AG08396 (cell line): Measurements from ENCODE around the gene DPP4.
"Not testable (repeated sequence)": the region's sequence is repeated elsewhere in the genome, so short reads cannot be mapped to it uniquely, and the experiment has no call there.

Experiments used
- DNase-seq: peaks from one replicate; pipeline ENCODE4 v3.0.0; 2012; ENCODE audit warnings: low spot score, mixed read lengths

Gene DPP4

GRCh38 chr2:161990741-161991140 is 83.3 kb downstream of the DPP4 start:
- peak; percentile 58 for DNase-seq

GRCh38 chr2:161990036-161990435 is 84.0 kb downstream of the DPP4 start:
- DNase-seq = no peak

- DNase-seq = no peak
Observed at GRCh38 chr2:161988589-161988988, 85.4 kb downstream of the DPP4 start.

- no peak for DNase-seq
Observed at GRCh38 chr2:161987311-161987710, 86.7 kb downstream of the DPP4 start.

- DNase-seq = no peak
Observed at GRCh38 chr2:161983866-161984265, 90.1 kb downstream of the DPP4 start.

- DNase-seq = no peak
Observed at GRCh38 chr2:161983331-161983651, 90.7 kb downstream of the DPP4 start.

- DNase-seq = no peak
Observed at GRCh38 chr2:161982548-161983330, 91.3 kb downstream of the DPP4 start.

GRCh38 chr2:161981679-161982250 is 92.2 kb downstream of the DPP4 start:
- no peak for DNase-seq

- DNase-seq = no peak
Observed at GRCh38 chr2:161980976-161981375, 93.0 kb downstream of the DPP4 start.

- no peak for DNase-seq
Observed at GRCh38 chr2:161979490-161979889, 94.5 kb downstream of the DPP4 start.

- DNase-seq = not testable (repeated sequence)
Observed at GRCh38 chr2:161977926-161978325, 96.1 kb downstream of the DPP4 start.

GRCh38 chr2:161976917-161977316 is 97.1 kb downstream of the DPP4 start:
- no peak for DNase-seq

GRCh38 chr2:161976295-161976694 is 97.7 kb downstream of the DPP4 start:
- no peak for DNase-seq

- DNase-seq = no peak
Observed at GRCh38 chr2:161975813-161976160, 98.2 kb downstream of the DPP4 start.

GRCh38 chr2:161975062-161975812 is 98.8 kb downstream of the DPP4 start:
- DNase-seq = no peak

GRCh38 chr2:161974461-161974860 is 99.6 kb downstream of the DPP4 start:
- no peak for DNase-seq

GRCh38 chr2:161972866-161973265 is 101.1 kb downstream of the DPP4 start:
- no peak for DNase-seq

GRCh38 chr2:161972232-161972631 is 101.8 kb downstream of the DPP4 start:
- no peak for DNase-seq

GRCh38 chr2:161971551-161971950 is 102.5 kb downstream of the DPP4 start:
- DNase-seq = no peak

GRCh38 chr2:161969159-161969558 is 104.9 kb downstream of the DPP4 start:
- DNase-seq = no peak

GRCh38 chr2:161965994-161966393 is 108.0 kb downstream of the DPP4 start:
- no peak for DNase-seq

- DNase-seq = no peak
Observed at GRCh38 chr2:161964160-161964559, 109.9 kb downstream of the DPP4 start.

- DNase-seq = no peak
Observed at GRCh38 chr2:161962160-161962559, 111.9 kb downstream of the DPP4 start.
